Measurements from ENCODE around the gene HEMK1. TPM values are rescaled to one million over a fixed set of nuclear protein-coding genes. Genes with fewer than 3 reads are reported as not detected.

HEMK1 gene
- polyA plus RNA-seq, 3 donors, result 19.5 to 20.8 (median 19.9) TPM

GRCh38 chr3:50542177-50543034 lies 26.9 kb upstream of the HEMK1 start:
- DNase-seq (ENCODE audit: low read depth in 3 of 3, low spot score in 2 of 3), result peak in 1 of 3 donors; percentile 52

- DNase-seq (ENCODE audit: low read depth in 3 of 3, low spot score in 2 of 3), result no peak
Observed at GRCh38 chr3:50545781-50546180, 23.5 kb upstream of the HEMK1 start.

GRCh38 chr3:50549226-50549625 lies 20.1 kb upstream of the HEMK1 start:
- DNase-seq (ENCODE audit: low read depth in 3 of 3, low spot score in 2 of 3), result no peak

GRCh38 chr3:50550079-50550736 lies 19.1 kb upstream of the HEMK1 start:
- DNase-seq (ENCODE audit: low read depth in 3 of 3, low spot score in 2 of 3), result no peak

GRCh38 chr3:50551054-50551659 lies 18.2 kb upstream of the HEMK1 start:
- DNase-seq (ENCODE audit: low read depth in 3 of 3, low spot score in 2 of 3), result no peak

GRCh38 chr3:50551681-50552435 lies 17.5 kb upstream of the HEMK1 start:
- DNase-seq (ENCODE audit: low read depth in 3 of 3, low spot score in 2 of 3), result no peak

- DNase-seq (ENCODE audit: low read depth in 3 of 3, low spot score in 2 of 3), result no peak
Observed at GRCh38 chr3:50552598-50552997, 16.7 kb upstream of the HEMK1 start.

- DNase-seq (ENCODE audit: low read depth in 3 of 3, low spot score in 2 of 3), result no peak
Observed at GRCh38 chr3:50554553-50554952, 14.8 kb upstream of the HEMK1 start.

- no peak for DNase-seq (ENCODE audit: low read depth in 3 of 3, low spot score in 2 of 3)
Observed at GRCh38 chr3:50557106-50557505, 12.2 kb upstream of the HEMK1 start.

- no peak for DNase-seq (ENCODE audit: low read depth in 3 of 3, low spot score in 2 of 3)
Observed at GRCh38 chr3:50557915-50558314, 11.4 kb upstream of the HEMK1 start.

GRCh38 chr3:50559702-50560101 lies 9.6 kb upstream of the HEMK1 start:
- DNase-seq (ENCODE audit: low read depth in 3 of 3, low spot score in 2 of 3), result no peak

GRCh38 chr3:50562861-50563260 lies 6.5 kb upstream of the HEMK1 start:
- no peak for DNase-seq (ENCODE audit: low read depth in 3 of 3, low spot score in 2 of 3)

- no peak for DNase-seq (ENCODE audit: low read depth in 3 of 3, low spot score in 2 of 3)
Observed at GRCh38 chr3:50563867-50564266, 5.5 kb upstream of the HEMK1 start.

- no peak for DNase-seq (ENCODE audit: low read depth in 3 of 3, low spot score in 2 of 3)
Observed at GRCh38 chr3:50564321-50564720, 5.0 kb upstream of the HEMK1 start.

GRCh38 chr3:50567011-50567385 lies 2.3 kb upstream of the HEMK1 start:
- DNase-seq (ENCODE audit: low read depth in 3 of 3, low spot score in 2 of 3), result no peak

GRCh38 chr3:50567386-50568167 lies 1.7 kb upstream of the HEMK1 start, which contains the start of gene C3orf18:
Gene C3orf18, minus strand, starts transcription at chr3:50567747. Its CDS starts 2,048 bp downstream, at chr3:50565699.
- DNase-seq (ENCODE audit: low read depth in 3 of 3, low spot score in 2 of 3), result peak; percentile 45 to 67 (median 64)

- no peak for DNase-seq (ENCODE audit: low read depth in 3 of 3, low spot score in 2 of 3)
Observed at GRCh38 chr3:50570508-50571279, 1.4 kb downstream of the HEMK1 start.

GRCh38 chr3:50571486-50571885 lies 2.2 kb downstream of the HEMK1 start:
- DNase-seq (ENCODE audit: low read depth in 3 of 3, low spot score in 2 of 3), result no peak

- DNase-seq (ENCODE audit: low read depth in 3 of 3, low spot score in 2 of 3), result peak in 2 of 3 donors; percentile 45 to 52
Observed at GRCh38 chr3:50572158-50572557, 2.8 kb downstream of the HEMK1 start.

All from right renal cortex interstitium (tissue), 3 donors.